ENCODE results near the gene WNK2.

The WNK2 gene

GRCh38 chr9:93292288-93292615 lies 108.3 kb downstream of the WNK2 start:
- TF ChIP-seq FOXP2 (optimal IDR thresholded peaks at IDR 0.05; ENCODE audit: control extremely low read depth, extremely low read length, insufficient read depth) (no peak), POLR2AphosphoS5 (IDR thresholded peaks at IDR 0.05; ENCODE audit: borderline replicate concordance, low read depth, low read length) (no peak), EZH2 (IDR thresholded peaks at IDR 0.05) (no peak)
- Histone ChIP-seq H3K27ac (no peak overlapping the region), H3K9ac (ENCODE audit: insufficient read length) (no peak overlapping the region), H3K4me3 (no peak overlapping the region), H3K9me3 (ENCODE audit: low read depth, low read length) (no peaks in the 10 kb centered on the region), H3K36me3 (ENCODE audit: insufficient read depth, low read length) (no peaks in the 10 kb centered on the region)
- no peak for DNase-seq (ENCODE audit: low read depth, low spot score)

- Histone ChIP-seq H3K4me3 (no peak overlapping the region), H3K36me3 (ENCODE audit: insufficient read depth, low read length) (no peaks in the 10 kb centered on the region), H3K27ac (no peak overlapping the region), H3K9ac (ENCODE audit: insufficient read length) (no peak overlapping the region), H3K9me3 (ENCODE audit: low read depth, low read length) (no peaks in the 10 kb centered on the region)
- no peak for DNase-seq (ENCODE audit: low read depth, low spot score)
- TF ChIP-seq EZH2 (IDR thresholded peaks at IDR 0.05) (no peak), POLR2AphosphoS5 (IDR thresholded peaks at IDR 0.05; ENCODE audit: borderline replicate concordance, low read depth, low read length) (no peak), FOXP2 (optimal IDR thresholded peaks at IDR 0.05; ENCODE audit: control extremely low read depth, extremely low read length, insufficient read depth) (no peak)
These were observed 108.9 kb downstream of the WNK2 start for GRCh38 chr9:93292664-93293328.

- Histone ChIP-seq H3K9me3 (ENCODE audit: low read depth, low read length) (no peaks in the 10 kb centered on the region), H3K36me3 (ENCODE audit: insufficient read depth, low read length) (no peaks in the 10 kb centered on the region), H3K9ac (ENCODE audit: insufficient read length) (no peak overlapping the region), H3K4me3 (no peak overlapping the region), H3K27ac (no peak overlapping the region)
- TF ChIP-seq EZH2 (IDR thresholded peaks at IDR 0.05) (no peak), POLR2AphosphoS5 (IDR thresholded peaks at IDR 0.05; ENCODE audit: borderline replicate concordance, low read depth, low read length) (no peak), FOXP2 (optimal IDR thresholded peaks at IDR 0.05; ENCODE audit: control extremely low read depth, extremely low read length, insufficient read depth) (no peak)
- DNase-seq (ENCODE audit: low read depth, low spot score), result no peak
These were observed 110.1 kb downstream of the WNK2 start for GRCh38 chr9:93294011-93294410.

- no peak overlapping the region for H3K9ac ChIP-seq (ENCODE audit: insufficient read length)
- TF ChIP-seq FOXP2 (optimal IDR thresholded peaks at IDR 0.05; ENCODE audit: control extremely low read depth, extremely low read length, insufficient read depth), result no peak
- no peak for TF ChIP-seq POLR2AphosphoS5 (IDR thresholded peaks at IDR 0.05; ENCODE audit: borderline replicate concordance, low read depth, low read length)
- no peak overlapping the region for H3K4me3 ChIP-seq
- no peak overlapping the region for H3K27ac ChIP-seq
- H3K36me3 ChIP-seq (ENCODE audit: insufficient read depth, low read length), result no peaks in the 10 kb centered on the region
- no peak for DNase-seq (ENCODE audit: low read depth, low spot score)
- H3K9me3 ChIP-seq (ENCODE audit: low read depth, low read length), result no peaks in the 10 kb centered on the region
These were observed 111.1 kb downstream of the WNK2 start for GRCh38 chr9:93295031-93295430.

GRCh38 chr9:93295456-93296076 lies 111.6 kb downstream of the WNK2 start:
- H3K27ac ChIP-seq, result no peak overlapping the region
- H3K9me3 ChIP-seq (ENCODE audit: low read depth, low read length), result no peaks in the 10 kb centered on the region
- TF ChIP-seq FOXP2 (optimal IDR thresholded peaks at IDR 0.05; ENCODE audit: control extremely low read depth, extremely low read length, insufficient read depth), result no peak
- TF ChIP-seq EZH2 (IDR thresholded peaks at IDR 0.05), result no peak
- TF ChIP-seq POLR2AphosphoS5 (IDR thresholded peaks at IDR 0.05; ENCODE audit: borderline replicate concordance, low read depth, low read length), result no peak
- DNase-seq (ENCODE audit: low read depth, low spot score), result no peak
- no peaks in the 10 kb centered on the region for H3K36me3 ChIP-seq (ENCODE audit: insufficient read depth, low read length)
- no peak overlapping the region for H3K4me3 ChIP-seq
- no peak overlapping the region for H3K9ac ChIP-seq (ENCODE audit: insufficient read length)

GRCh38 chr9:93296889-93297480 lies 113.0 kb downstream of the WNK2 start:
- TF ChIP-seq POLR2AphosphoS5 (IDR thresholded peaks at IDR 0.05; ENCODE audit: borderline replicate concordance, low read depth, low read length), result no peak
- TF ChIP-seq EZH2 (IDR thresholded peaks at IDR 0.05), result no peak
- TF ChIP-seq FOXP2 (optimal IDR thresholded peaks at IDR 0.05; ENCODE audit: control extremely low read depth, extremely low read length, insufficient read depth), result no peak
- H3K36me3 ChIP-seq (ENCODE audit: insufficient read depth, low read length), result no peaks in the 10 kb centered on the region
- H3K4me3 ChIP-seq, result no peak overlapping the region
- no peaks in the 10 kb centered on the region for H3K9me3 ChIP-seq (ENCODE audit: low read depth, low read length)
- H3K27ac ChIP-seq, result no peak overlapping the region
- DNase-seq (ENCODE audit: low read depth, low spot score), result no peak
- H3K9ac ChIP-seq (ENCODE audit: insufficient read length), result no peak overlapping the region

GRCh38 chr9:93297659-93298497 lies 113.9 kb downstream of the WNK2 start:
- TF ChIP-seq FOXP2 (optimal IDR thresholded peaks at IDR 0.05; ENCODE audit: control extremely low read depth, extremely low read length, insufficient read depth), result no peak
- no peak for TF ChIP-seq EZH2 (IDR thresholded peaks at IDR 0.05)
- no peaks in the 10 kb centered on the region for H3K36me3 ChIP-seq (ENCODE audit: insufficient read depth, low read length)
- DNase-seq (ENCODE audit: low read depth, low spot score), result no peak
- no peak overlapping the region for H3K27ac ChIP-seq
- H3K9me3 ChIP-seq (ENCODE audit: low read depth, low read length), result no peaks in the 10 kb centered on the region
- H3K9ac ChIP-seq (ENCODE audit: insufficient read length), result no peak overlapping the region
- H3K4me3 ChIP-seq, result no peak overlapping the region
